Superior temporal gyrus (tissue), 1 donor: Measurements from ENCODE around the gene PAPPA.

ENCODE experiments used
- DNase-seq: peaks from one replicate; pipeline ENCODE4 v3.0.0-alpha.2; 2016; ENCODE audit errors: extremely low spot score

PAPPA gene

DNA sequence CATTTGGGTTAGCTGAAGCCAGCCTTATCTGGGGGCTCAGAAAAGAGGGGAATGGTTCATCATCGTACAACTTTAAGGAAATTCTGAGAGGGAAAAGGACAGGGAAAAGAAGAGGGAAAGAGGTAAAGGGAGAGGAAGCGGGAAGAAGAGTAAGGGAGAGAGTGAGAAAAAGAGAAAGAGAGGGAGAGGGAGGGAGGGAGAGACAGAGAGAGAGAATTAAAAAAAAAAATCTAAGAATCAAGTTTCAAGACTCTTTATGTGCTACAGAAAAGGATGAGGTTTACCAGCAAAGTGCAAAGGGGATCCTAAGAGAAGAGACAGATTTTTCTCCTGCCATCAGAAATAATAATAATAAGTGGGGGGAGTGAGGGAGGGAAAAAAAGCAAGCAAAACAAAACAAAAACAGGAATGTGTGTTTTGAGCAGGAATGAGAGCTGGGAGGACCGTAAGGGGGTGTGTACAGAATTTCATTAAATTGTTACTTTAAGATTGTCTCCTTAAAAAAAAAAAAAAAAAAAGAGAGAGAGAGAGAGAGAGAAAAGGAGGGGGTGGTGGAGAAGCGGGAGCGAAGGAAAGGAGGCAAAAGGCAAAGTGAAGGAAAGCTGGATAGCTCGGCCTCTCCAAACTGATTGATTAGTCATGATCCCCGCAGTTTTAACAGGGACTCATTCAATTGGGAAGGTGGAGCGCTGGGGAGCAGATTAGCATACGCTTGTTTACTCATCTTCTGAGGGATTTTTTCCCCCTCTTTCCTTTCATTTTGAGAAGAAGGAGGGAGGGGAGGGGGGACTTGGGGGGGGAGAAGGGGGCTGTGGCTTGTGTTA lies 438 bp upstream of the PAPPA start:
- DNase-seq, result no peak

DNA sequence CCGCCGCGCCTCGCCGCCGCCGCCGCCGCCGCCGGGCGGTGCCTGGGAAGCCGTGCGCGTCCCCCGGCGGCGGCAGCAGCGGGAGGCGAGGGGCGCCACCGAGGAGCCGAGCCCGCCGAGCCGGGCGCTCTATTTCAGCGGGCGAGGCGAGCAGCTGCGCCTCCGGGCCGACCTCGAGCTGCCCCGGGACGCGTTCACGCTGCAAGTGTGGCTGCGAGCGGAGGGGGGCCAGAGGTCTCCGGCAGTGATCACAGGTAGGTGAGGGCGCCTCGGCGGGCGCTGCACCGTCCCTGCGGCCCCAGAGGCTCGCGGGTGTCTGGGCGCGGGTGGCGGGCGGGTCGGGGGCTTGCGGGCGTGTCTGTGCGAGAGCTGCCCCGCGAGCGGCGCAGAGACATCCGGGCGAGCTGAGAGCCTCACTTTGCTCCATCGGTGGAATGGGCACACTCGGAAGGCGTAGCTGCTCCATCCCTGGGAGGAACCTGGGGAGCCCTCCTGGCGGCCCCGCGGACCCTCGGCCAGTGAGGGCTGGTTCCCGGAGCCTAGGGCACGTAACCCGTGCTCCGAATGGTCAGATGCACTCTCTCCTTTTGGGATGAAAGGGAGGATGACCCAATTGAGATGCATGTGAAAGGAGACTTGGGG lies 864 bp downstream of the PAPPA start:
- DNase-seq, result no peak

DNA sequence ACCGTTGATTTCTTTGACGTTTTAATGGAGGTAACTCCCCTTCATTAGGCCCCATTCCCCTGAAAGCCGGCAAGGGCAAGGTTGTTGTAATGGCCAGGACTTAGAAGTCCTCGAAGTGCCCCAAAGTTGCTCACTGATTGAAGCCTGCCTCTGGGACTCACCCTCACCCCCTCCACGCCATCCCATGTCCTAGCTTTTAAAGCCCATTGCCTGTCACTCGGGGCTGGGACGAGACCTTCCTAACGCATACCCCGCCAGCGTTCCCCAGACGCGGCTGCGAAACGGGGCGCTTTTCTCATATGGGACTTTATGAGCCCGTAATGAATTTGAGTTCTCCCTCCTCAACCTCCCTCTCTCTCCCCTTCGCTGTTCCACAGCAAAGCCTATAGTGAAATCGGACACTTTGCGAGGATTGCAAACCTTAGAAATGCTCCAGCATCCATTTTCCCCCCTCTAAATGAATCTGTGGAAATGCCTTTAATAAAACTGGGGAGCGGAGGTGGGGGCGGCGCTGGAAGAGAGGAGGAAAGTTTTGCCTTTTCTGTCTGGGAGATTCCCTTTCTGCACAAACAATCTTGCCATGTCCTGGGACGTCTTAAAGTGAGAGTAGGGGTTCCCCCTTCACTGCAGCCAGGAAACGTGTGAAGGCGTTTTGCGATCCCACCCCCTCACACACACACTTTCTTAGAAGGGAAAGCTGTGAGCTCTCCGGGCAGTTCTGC lies 1.5 kb downstream of the PAPPA start:
- DNase-seq, result no peak

DNA sequence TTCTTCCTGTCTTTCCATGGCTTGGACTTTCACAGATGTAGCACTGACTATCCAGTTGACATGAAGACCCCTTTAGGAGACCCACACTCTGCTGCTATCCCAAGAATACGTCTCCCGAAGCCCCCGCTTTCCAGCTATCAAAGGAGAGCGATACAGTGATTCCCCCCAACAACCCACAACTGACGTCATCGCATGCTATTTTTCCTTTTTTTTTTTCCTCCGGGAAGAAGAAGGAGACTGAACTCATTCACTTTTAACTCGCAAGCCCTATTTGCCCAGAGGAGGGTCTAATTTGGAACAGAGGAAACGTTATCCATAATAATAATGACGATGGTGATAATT lies 2.1 kb downstream of the PAPPA start:
- no peak for DNase-seq

DNA sequence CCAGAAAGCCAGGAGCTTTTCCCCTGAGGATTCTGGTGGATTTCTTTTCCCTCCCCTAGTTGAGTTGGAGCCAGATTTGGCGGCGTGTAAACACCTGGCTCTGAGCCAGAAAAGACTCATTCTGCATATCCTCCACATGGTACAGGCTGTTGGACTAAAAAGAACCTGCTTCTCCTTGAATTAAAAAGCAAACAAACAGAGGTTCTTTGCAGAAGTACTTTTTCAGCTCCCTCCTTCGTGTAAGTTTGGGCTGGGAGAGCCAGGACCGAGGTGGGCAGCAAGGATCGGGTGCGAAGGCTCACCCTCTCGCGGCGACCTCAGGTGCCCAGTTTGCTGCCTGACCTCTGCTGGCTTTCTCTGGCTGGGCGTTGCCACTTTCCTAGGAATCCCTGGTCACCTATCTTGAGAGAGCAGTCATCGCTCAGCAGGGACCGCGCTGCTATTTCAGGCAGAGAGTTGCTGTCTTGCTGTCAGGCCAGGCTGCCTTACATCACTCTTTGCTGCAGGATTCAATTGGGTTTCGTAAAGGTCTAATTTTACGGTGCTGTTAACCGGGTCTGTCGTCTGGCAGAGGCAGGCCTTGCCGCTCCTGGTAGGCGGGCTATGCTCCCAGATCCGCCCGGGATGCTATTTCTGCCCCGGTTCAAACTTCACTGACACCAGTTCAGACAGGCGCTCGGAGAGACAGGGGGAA lies 3.2 kb downstream of the PAPPA start:
- peak; percentile 26 for DNase-seq

DNA sequence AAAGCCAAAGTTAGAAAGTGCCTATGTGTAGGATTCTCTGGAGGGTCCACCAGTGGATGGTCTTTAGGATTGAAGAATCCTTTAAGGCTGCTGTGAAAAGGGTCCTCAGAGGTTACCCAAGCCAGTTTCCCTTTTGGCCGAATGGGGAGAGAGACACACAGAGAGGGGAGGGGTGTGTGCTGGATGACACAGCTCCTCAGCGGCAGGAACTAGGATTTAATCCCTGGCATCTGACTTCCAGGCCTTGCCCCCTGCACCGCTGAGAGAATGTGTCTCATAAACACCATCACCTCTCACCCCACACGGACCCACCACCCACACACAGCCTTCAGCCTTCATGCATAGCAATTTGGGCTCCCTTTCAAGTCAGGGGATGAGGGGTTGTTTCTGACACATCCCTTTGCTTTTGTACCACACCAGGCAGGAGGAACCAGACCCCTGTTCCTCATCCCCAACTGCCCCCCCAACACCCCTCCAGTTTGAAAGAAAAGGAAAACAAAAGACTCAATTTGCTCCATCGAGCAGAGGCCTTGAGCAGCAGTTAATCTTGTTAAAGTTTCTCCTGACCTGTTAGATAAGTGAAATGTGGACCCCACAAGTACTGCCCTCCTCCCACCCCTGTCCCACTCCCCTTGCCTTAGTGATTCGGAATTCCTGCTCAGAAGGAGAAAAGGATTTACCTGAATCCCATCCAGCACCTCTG lies 4.0 kb downstream of the PAPPA start:
- DNase-seq, result no peak

DNA sequence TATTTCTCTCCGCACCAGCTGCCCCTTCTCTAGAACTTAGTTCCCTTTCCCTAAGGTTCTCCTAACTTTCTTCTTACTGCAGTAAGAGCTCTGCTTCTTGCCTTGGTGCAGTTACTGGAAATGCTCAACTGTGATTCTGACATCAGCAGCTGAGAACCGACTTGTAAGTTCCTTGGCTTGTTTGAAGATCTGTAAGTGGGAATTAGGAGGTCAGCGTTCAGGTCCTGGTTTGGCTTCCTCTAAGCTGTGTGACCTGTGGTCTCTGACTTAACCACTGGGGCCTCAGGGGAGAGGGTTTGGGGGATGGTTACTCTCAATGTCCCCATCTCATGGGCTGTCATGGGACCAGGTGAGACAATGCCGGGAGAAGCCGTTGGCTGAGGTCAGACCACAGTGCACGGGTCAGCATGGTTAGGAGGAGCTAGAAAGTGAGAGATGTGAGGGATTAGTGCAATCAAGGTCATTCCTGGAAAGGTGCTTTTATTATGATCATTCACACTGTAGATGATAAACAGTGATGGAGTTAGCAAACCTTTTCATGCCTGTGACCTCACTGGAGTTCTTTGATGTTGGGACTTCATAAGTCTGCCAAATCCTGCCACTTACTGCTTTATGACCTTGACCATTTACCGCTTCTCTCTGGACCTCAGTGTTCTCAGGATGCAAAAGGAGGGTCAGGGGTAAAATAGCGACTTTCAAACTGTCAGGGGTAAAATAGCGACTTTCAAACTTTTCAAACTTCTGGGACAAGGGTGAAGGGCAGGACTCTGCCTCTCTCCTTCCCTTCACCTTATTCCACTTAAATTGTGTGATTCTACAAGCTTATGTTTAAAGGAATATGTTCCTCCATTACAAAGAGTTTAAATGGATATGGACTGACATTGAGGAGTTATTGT lies 7.3 kb downstream of the PAPPA start:
- DNase-seq, result no peak

DNA sequence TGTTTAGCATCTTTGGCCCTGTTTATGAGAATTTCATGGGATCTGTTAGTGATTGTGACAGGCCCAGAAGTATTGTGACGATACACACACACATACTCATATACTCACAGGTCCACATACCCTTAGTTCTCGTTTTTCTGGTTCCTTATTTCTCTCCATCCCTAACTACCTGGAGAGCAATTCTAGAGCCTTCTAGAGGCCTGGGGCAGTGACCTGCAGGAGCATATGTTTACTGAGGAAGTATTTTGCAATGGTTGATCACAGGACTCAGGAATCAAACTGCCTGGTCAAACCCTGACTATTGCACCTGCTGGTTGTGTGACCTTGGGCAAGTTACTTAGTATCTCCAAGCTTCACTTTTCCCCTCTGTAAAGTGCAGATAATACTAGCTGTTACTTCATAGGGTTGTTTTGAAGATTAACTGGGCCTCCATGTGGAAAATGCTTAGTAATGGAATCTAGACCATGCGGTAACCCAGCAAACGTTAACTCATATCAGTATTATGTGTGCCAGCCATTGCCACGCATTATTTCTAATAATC lies 8.7 kb downstream of the PAPPA start:
- no peak for DNase-seq

DNA sequence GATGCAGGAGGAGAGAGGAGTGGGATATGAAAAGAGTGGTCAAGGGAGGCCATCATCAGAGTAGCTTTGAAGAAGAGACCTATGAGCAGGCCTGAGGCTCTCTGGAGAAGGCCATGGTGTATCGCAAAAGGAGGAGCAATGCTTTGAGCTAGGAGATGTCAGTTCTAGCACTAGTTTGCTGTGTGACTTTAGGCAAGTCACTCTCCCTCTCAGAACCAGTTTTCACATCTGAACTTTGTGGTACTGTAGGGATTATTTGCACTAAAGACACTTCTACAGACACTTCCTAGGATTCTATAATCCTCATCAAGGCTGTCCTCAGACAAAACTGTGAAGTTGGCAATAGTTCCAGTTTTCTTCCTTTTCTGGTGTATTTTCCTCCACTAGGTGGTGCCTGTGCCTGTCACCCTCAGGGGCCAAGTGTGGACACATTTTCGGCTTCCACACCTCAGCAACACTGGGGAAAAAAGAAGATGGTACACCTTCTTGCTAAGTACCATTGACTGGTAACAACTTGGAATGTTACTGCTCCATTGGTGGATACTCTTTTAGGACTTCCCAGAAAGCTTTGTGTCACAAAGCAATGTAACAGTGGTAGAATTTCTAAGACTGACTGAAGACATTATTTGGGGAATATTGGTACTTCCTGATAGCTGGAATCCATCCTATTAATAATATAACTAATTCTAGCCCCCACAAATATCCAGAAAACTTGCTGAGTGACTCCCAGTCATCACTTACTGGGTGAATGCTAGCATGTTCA lies 9.9 kb downstream of the PAPPA start:
- DNase-seq, result no peak

DNA sequence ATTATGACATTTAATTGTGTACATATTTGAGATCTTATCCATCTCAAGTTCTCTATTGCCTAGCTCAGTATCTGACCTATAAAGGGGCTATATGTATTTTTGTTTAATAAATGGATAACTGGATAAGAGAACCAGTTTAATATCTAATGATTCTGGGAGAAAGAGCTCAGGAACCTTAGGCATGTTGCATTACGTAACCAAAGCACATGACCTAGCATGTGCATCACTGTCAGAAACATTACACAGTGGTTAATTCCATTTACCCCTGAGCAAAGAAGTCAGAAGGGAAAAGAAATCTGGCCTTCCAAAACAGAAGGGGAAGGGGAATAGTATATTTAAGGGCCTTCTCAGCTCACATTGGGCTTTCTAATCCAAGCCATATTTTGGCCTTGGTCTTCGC lies 12.3 kb downstream of the PAPPA start:
- DNase-seq, result no peak

DNA sequence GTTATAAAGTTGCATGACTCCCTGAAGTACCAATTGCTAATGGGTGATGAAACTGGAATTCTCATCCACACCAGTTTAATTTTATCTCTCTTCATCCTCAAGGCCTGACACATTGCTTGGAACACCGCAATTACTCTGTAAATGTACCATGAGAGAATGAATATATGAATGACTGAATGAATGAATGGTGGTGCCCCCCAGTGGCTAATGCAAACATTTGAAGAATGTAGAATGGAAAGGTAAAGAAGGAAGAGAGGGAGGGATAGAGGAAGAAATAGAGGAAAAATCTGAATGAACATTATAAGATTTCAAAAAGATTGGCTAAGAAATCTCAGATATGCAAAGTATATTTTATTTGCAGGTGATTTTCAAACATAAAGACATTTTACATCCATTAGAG lies 13.1 kb downstream of the PAPPA start:
- no peak for DNase-seq

DNA sequence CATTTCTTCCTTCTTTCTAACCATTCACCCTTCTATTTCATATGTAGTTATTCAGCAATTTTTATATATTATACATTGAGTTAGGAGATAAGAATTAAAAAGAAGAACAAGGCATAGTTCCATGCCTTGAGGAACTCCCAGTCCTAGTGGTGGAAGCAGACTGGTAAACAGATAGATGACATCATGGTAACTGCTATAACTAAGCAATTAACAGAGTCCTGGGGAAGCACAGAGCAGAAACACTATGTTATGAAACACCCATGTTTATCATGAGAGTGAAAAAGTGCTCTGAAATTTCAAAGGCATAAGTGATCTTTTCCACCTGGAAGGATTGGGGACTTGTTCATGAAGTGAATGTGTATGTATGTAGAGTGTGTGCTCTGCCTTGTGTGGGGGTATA lies 14.6 kb downstream of the PAPPA start:
- DNase-seq, result no peak

DNA sequence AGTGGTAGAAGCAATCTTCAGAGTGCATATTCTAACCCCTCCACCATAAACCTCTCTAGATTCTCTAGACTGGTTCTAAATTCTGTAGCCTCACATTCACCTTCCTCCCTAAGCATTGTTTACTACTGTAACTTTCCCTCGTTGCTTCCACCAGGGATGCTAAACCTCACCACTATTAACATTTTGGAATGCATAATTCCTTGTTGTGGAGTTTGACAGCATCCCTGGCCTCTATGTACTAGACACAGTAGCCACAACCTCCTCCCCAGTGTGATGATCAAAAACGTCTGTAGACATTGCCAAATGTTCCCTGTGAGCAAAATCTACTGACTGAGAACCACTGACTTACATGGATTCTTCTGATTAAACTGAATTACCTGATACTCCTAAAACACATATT lies 18.6 kb downstream of the PAPPA start:
- DNase-seq, result no peak

DNA sequence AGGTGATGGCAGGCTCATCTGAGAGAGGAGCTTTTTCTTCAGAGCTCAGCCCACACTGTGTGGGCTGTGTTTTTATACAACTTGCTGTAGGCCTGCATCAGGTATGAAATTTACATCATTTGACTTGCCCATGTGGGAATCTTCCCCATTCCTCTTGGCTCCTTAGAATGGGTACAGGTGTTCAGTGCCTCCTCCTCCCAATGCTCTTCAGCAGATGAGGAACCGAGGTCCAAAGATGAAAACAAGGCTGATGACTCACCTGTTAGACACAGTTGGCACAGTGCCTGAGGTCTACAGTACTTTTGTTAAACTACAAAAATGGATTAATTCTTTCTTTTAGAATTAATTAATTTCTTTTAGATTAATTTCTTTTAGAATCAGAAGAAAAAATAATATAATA lies 20.8 kb downstream of the PAPPA start:
- no peak for DNase-seq

DNA sequence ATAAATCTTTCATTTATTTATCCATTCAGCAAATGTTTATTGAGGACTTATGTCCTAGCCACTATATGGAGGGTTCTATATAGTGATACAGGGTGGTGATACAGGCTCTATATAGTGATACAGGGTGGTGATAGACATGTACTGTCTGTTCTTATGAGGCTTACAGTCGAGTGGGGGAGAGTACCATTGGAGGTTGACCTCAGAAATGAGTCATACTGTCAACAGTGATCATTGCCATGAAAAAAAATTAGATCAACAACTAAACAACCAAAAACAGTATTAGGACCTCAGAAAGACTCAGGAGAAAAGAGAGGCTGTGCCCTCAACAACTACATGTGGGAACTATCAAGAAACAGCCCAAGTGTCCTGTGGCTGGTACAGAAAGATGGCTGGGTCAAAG lies 22.0 kb downstream of the PAPPA start:
- DNase-seq, result no peak

DNA sequence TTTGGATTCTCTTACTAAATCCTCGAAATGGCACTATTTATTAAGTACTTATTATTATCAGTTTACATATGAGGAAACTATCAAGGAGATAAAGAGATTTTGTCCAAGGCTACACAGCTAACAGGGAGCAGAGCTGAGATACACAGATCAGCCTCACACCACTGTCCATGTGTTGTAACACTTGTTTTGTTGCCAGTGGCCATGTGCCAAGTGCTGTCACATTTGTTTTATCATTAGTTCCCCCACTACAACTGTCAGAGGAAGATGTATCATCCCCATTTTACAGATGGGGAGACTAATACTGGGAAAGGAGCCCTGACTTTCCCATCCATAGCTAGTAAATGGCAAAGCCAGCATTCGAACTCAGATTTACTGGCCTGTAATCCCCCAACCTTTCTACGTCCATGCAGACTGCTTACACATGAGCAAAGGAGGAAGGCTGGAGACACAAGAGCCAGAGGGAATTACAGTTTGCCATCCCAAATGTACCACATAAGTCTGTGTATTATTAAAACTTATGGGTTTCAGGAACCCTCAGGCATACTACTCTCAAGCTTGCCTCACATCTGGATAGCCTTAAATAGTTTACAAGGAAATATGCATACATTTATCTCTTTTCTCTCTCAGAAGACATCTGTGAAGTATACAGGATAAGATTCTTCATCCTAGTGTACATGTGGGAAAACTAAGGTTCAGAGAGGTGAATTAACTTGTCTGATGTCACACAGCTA lies 25.1 kb downstream of the PAPPA start:
- no peak for DNase-seq

DNA sequence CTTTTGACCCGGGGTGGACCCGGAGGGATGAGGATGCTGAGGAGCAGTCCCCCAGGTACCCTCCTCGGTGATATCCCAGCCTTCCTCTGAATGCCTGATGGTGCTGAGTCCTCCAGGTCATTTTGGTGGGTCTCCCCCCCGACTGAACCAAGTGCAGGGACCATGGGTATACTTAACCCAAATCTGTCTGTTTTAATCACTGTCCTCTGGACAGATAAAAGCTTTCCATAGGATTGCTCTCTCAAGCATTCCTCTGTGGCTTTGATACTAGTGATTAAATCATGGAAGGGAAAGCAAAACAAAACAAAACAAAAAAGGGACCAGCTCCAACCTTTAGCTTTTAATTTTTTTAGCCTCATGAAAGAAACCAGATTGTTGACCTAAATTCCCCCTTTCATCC lies 26.0 kb downstream of the PAPPA start:
- no peak for DNase-seq

DNA sequence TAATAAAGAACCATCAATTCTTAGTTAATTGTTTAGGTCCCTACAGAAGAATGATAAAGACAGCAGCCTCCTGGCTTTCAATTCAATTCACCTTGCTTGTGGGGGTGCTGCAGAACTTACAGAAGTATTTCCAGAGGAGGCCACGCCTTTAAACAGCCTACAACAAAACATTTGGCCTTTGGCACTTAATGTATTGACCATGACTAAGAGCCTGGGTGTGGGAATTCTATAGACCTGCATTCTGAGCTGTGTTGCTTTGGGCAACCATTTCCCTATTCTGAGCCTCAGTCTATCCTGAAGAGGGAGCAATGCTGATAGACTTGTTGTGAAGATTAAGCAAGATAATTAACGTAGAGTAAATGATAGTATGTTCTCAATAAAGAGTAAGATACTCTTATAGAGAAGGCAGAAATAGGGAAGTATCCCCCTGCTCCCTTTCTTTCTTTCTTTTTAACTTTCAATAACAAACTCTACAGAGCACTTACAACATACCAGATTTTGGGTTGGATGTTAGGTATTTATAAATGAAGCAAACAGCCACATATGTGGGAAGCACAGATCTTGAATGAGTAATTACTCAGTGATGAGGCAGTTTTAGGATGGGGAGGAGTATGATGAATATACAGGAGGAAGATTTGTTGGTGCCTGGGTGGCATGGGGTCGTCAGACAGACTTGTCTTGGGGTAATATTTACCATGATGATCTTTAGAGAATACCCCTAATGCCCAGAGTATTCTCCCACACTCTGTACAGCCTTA lies 28.4 kb downstream of the PAPPA start:
- DNase-seq, result no peak
